Chondrocyte (in vitro differentiated cells): Measurements from ENCODE around the gene ASXL1. TPM values are rescaled to one million over a fixed set of nuclear protein-coding genes. Genes with fewer than 3 reads are reported as not detected.

Source experiments
- DNase-seq: peaks from one replicate; pipeline ENCODE4 v3.0.0; 2021; ENCODE audit warnings: mixed read lengths, low spot score
- H3K27ac Mint-ChIP-seq: one replicate; pipeline ENCODE4 v1.8.0; 2021; ENCODE audit warnings: mild to moderate bottlenecking, moderate library complexity, mixed read lengths; ENCODE audit not compliant: unreplicated experiment
- H3K27me3 Mint-ChIP-seq: 2 replicates; pipeline ENCODE4 v1.8.0; 2021; ENCODE audit warnings: low read depth, mixed read lengths
- H3K36me3 Mint-ChIP-seq: 2 replicates; pipeline ENCODE4 v1.8.0; 2021; ENCODE audit warnings: low read depth, mixed read lengths
- H3K4me1 Mint-ChIP-seq: 2 replicates; pipeline ENCODE4 v1.8.0; 2021; ENCODE audit warnings: low read depth, mild to moderate bottlenecking, mixed read lengths
- H3K4me3 Mint-ChIP-seq: one replicate; pipeline ENCODE4 v1.8.0; 2021; ENCODE audit warnings: mild to moderate bottlenecking, moderate library complexity, mixed read lengths; ENCODE audit not compliant: unreplicated experiment
- H3K9me3 Mint-ChIP-seq: 2 replicates; pipeline ENCODE4 v1.8.0; 2021; ENCODE audit warnings: low read depth, mixed read lengths
- CTCF ChIP-seq: fragments of 200-600 bp; sonication (generic); IDR thresholded peaks from 2 replicates; pipeline ENCODE4 v1.5.0; 2021; ENCODE audit warnings: antibody characterized with exemption, mild to moderate bottlenecking, moderate library complexity
- total RNA-seq: library from RNA; stranded (reverse); gene quantifications from 3 replicates; pipeline ENCODE4 v1.2.1, GENCODE V29; 2021

ASXL1 gene
- total RNA-seq, 1 donor from 2014 or later = 92.6 TPM

- Mint-ChIP-seq H3K9me3 (no peaks in the 10 kb centered on the region), H3K27me3 (no peaks in the 10 kb centered on the region), H3K4me1 (peaks cover 64% of the 10 kb centered on the region), H3K36me3 (peaks cover 4% of the 10 kb centered on the region), H3K27ac (peak overlapping the region; percentile 22), H3K4me3 (no peak overlapping the region)
- no peak for DNase-seq
- TF ChIP-seq CTCF = no peak
Observed at GRCh38 chr20:32468313-32468640, 110.1 kb downstream of the ASXL1 start.

GRCh38 chr20:32468860-32469259 lies 110.7 kb downstream of the ASXL1 start:
- peak; percentile 64 for DNase-seq
- H3K36me3 Mint-ChIP-seq = peaks cover 4% of the 10 kb centered on the region
- peak overlapping the region; percentile 90 for H3K27ac Mint-ChIP-seq
- peaks cover 64% of the 10 kb centered on the region for H3K4me1 Mint-ChIP-seq
- no peaks in the 10 kb centered on the region for H3K9me3 Mint-ChIP-seq
- H3K27me3 Mint-ChIP-seq = no peaks in the 10 kb centered on the region
- no peak for TF ChIP-seq CTCF
- no peak overlapping the region for H3K4me3 Mint-ChIP-seq

- H3K4me3 Mint-ChIP-seq = peak overlapping the region; percentile 53
- peak; percentile 82 for TF ChIP-seq CTCF
- H3K27ac Mint-ChIP-seq = peak overlapping the region; percentile 90
- H3K27me3 Mint-ChIP-seq = no peaks in the 10 kb centered on the region
- peaks cover 4% of the 10 kb centered on the region for H3K36me3 Mint-ChIP-seq
- peak; percentile 94 for DNase-seq
- H3K4me1 Mint-ChIP-seq = peaks cover 68% of the 10 kb centered on the region
- no peaks in the 10 kb centered on the region for H3K9me3 Mint-ChIP-seq
Observed at GRCh38 chr20:32470025-32470861, 112.1 kb downstream of the ASXL1 start.

- Mint-ChIP-seq H3K4me1 (peaks cover 68% of the 10 kb centered on the region), H3K36me3 (peaks cover 4% of the 10 kb centered on the region), H3K9me3 (no peaks in the 10 kb centered on the region), H3K4me3 (no peak overlapping the region), H3K27ac (peak overlapping the region; percentile 77), H3K27me3 (no peaks in the 10 kb centered on the region)
- peak; percentile 61 for DNase-seq
- no peak for TF ChIP-seq CTCF
Observed at GRCh38 chr20:32470940-32471339, 112.8 kb downstream of the ASXL1 start.

GRCh38 chr20:32472581-32473207 lies 114.6 kb downstream of the ASXL1 start:
- Mint-ChIP-seq H3K9me3 (no peaks in the 10 kb centered on the region), H3K4me1 (peaks cover 73% of the 10 kb centered on the region), H3K36me3 (peaks cover 4% of the 10 kb centered on the region), H3K27me3 (no peaks in the 10 kb centered on the region), H3K4me3 (no peak overlapping the region), H3K27ac (no peak overlapping the region)
- no peak for TF ChIP-seq CTCF
- DNase-seq = peak; percentile 72
